SK-N-SH (cell line): ENCODE measurements around the gene SPRED1. TPM values are rescaled to one million over a fixed set of nuclear protein-coding genes. Genes with fewer than 3 reads are reported as not detected.

Source experiments
- CTCF ChIA-PET: fragments of 300-600, 350-600 bp; formaldehyde crosslinking; extraction: SDS; loops from one replicate; lab custom pipeline; 2021; lab: Yijun Ruan, JAX
- POLR2A ChIA-PET: fragments of 350-600 bp; sonication (Branson Sonifier 250); formaldehyde crosslinking; extraction: SDS; loops from one replicate; lab custom pipeline; 2020; ENCODE audit warnings: antibody characterized with exemption, inconsistent platforms; lab: Yijun Ruan, JAX
- DNase-seq: peaks from one replicate; pipeline ENCODE4 v3.0.0; 2012
- H2AFZ ChIP-seq: fragments of 200-600 bp; sonication (generic); 2 replicates; pipeline ENCODE4 v1.8.1; 2016; ENCODE audit warnings: antibody characterized with exemption, mild to moderate bottlenecking, low read depth
- H3F3A ChIP-seq: fragments of 200-600 bp; sonication (generic); replicated peaks from 2 replicates; pipeline ENCODE3; 2016; ENCODE audit warnings: antibody characterized with exemption, mild to moderate bottlenecking; ENCODE audit not compliant: insufficient read depth
- H3K27ac ChIP-seq, 2 experiments: fragments of 200-500 bp in 1 of 2; fragments of 200-600 bp in 1 of 2; sonication (Bioruptor generic) in 1 of 2; sonication (generic), shearing (Covaris generic) in 1 of 2; 2 replicates each; pipeline versions ENCODE4 v1.5.1 to v1.6.1; 2014 to 2016; ENCODE audit warnings: low read depth in 2 of 2, inconsistent platforms in 1 of 2, low read length in 1 of 2, mild to moderate bottlenecking in 1 of 2, mixed read lengths in 1 of 2
- H3K27me3 ChIP-seq: fragments of 200-600 bp; sonication (generic), shearing (Covaris generic); 2 replicates; pipeline ENCODE4 v1.6.1; 2016; ENCODE audit warnings: mixed run types; ENCODE audit not compliant: insufficient read depth
- H3K36me3 ChIP-seq, 2 experiments: fragments of 200-500 bp in 1 of 2; fragments of 200-600 bp in 1 of 2; sonication (Bioruptor generic) in 1 of 2; sonication (generic) in 1 of 2; replicated peaks in 1 of 2; 2 replicates each; pipeline versions ENCODE3 to v1.5.1; 2014 to 2016; ENCODE audit warnings: low read length in 1 of 2, mild to moderate bottlenecking in 1 of 2; ENCODE audit not compliant: insufficient read depth in 2 of 2, control insufficient read depth in 1 of 2
- H3K4me1 ChIP-seq, 2 experiments: fragments of 200-500 bp in 1 of 2; fragments of 200-600 bp in 1 of 2; sonication (Bioruptor generic) in 1 of 2; sonication (generic), shearing (Covaris generic) in 1 of 2; 2 replicates each; pipeline versions ENCODE4 v1.5.1 to v1.6.1; 2014 to 2016; ENCODE audit warnings: low read depth in 1 of 2, low read length in 1 of 2, mixed run types in 1 of 2; ENCODE audit not compliant: insufficient read depth in 2 of 2, control insufficient read depth in 1 of 2
- H3K4me2 ChIP-seq: fragments of 200-600 bp; sonication (generic), shearing (Covaris generic); 2 replicates; pipeline ENCODE4 v1.6.1; 2017; ENCODE audit warnings: mixed run types
- H3K4me3 ChIP-seq, 2 experiments: fragments of 200-500 bp in 1 of 2; fragments of 200-600 bp in 1 of 2; sonication (Bioruptor generic) in 1 of 2; sonication (generic), shearing (Covaris generic) in 1 of 2; 2 replicates each; pipeline versions ENCODE4 v1.5.1 to v1.8.1; 2014 to 2016; ENCODE audit warnings: low read depth in 2 of 2, inconsistent platforms in 1 of 2, low read length in 1 of 2, mild to moderate bottlenecking in 1 of 2, mixed read lengths in 1 of 2, moderate library complexity in 1 of 2
- H3K79me2 ChIP-seq: fragments of 200-600 bp; sonication (generic); 2 replicates; pipeline ENCODE4 v1.8.1; 2017; ENCODE audit warnings: mild to moderate bottlenecking; ENCODE audit not compliant: insufficient read depth
- H3K9ac ChIP-seq: fragments of 200-600 bp; sonication (generic); 2 replicates; pipeline ENCODE4 v1.6.1; 2017; ENCODE audit warnings: mixed run types
- H3K9me2 ChIP-seq: fragments of 200-600 bp; sonication (generic); 2 replicates; pipeline ENCODE4 v1.6.1; 2017; ENCODE audit warnings: mixed run types
- H3K9me3 ChIP-seq: fragments of 200-600 bp; sonication (generic); 2 replicates; pipeline ENCODE4 v1.6.1; 2017; ENCODE audit warnings: mixed run types, mild to moderate bottlenecking, moderate library complexity
- H4K20me1 ChIP-seq: fragments of 200-600 bp; sonication (generic); 2 replicates; pipeline ENCODE4 v1.6.1; 2017; ENCODE audit warnings: mild to moderate bottlenecking, mixed run types; ENCODE audit not compliant: insufficient read depth
- FOXJ3 ChIP-seq: sonication (generic); formaldehyde crosslinking; IDR thresholded peaks from 2 replicates; pipeline ENCODE4 v1.5.1; 2020; ENCODE audit warnings: mild to moderate bottlenecking, missing genetic modification reagents
- GATA2 ChIP-seq: sonication (generic); formaldehyde crosslinking; IDR thresholded peaks from 2 replicates; pipeline ENCODE4 v1.5.0; 2020; ENCODE audit warnings: mild to moderate bottlenecking, missing genetic modification reagents
- JUND ChIP-seq: IDR thresholded peaks from 2 replicates; pipeline ENCODE4 v1.4.0; 2012
- MAX ChIP-seq: IDR thresholded peaks from 2 replicates; pipeline ENCODE4 v1.4.0; 2012; ENCODE audit warnings: low read depth
- MEF2A ChIP-seq: IDR thresholded peaks from 2 replicates; pipeline ENCODE4 v1.4.0; 2012; ENCODE audit warnings: low read depth, borderline replicate concordance
- MXI1 ChIP-seq: IDR thresholded peaks from 2 replicates; pipeline ENCODE4 v1.6.1; 2012; ENCODE audit warnings: mild to moderate bottlenecking, low read depth, low read length, improper control_type of control experiment
- NRF1 ChIP-seq: IDR thresholded peaks from 2 replicates; pipeline ENCODE4 v1.6.1; 2012; ENCODE audit warnings: low read depth, mild to moderate bottlenecking, low read length
- PBX3 ChIP-seq: IDR thresholded peaks from 2 replicates; pipeline ENCODE4; 2012
- RAD21 ChIP-seq: IDR thresholded peaks from 2 replicates; pipeline ENCODE4 v1.6.1; 2012; ENCODE audit warnings: mild to moderate bottlenecking, low read length
- REST ChIP-seq: IDR thresholded peaks from 2 replicates; pipeline ENCODE4 v1.6.1; 2012; ENCODE audit warnings: mild to moderate bottlenecking, low read depth, low read length, moderate library complexity
- RFX5 ChIP-seq: IDR thresholded peaks from 2 replicates; pipeline ENCODE4 v1.6.1; 2012; ENCODE audit warnings: mild to moderate bottlenecking, improper control_type of control experiment, low read length
- SIN3A ChIP-seq: IDR thresholded peaks from 2 replicates; pipeline ENCODE4 v1.6.1; 2012; ENCODE audit warnings: low read depth, mild to moderate bottlenecking, low read length, moderate library complexity, borderline replicate concordance
- TCF12 ChIP-seq: IDR thresholded peaks from 2 replicates; pipeline ENCODE4 v1.4.0; 2012
- USF2 ChIP-seq: fragments of 150-350 bp; IDR thresholded peaks from 2 replicates; pipeline ENCODE4 v1.6.1; 2017; ENCODE audit warnings: antibody characterized with exemption, low read length, low read depth, borderline replicate concordance
- YY1 ChIP-seq: IDR thresholded peaks from 2 replicates; pipeline ENCODE4 v1.4.0; 2012; ENCODE audit warnings: low read depth, mild to moderate bottlenecking
- WGBS: methylation state at CpG from one replicate; pipeline ENCODE4 v1.1.6; 2017; ENCODE audit warnings: low lambda C conversion rate; 5-methylcytosine and 5-hydroxymethylcytosine counted together
- polyA plus RNA-seq, 3 experiments: library from polyadenylated mRNA; depleted of rRNA; stranded (reverse); fragments of >200 nt; gene quantifications; 2 replicates each; pipeline ENCODE4 v1.2.3, GENCODE V29; 2012

Gene SPRED1
- polyA plus RNA-seq, 1 of the 3 experiments (the other 2 are of a cell fraction): 4.4 TPM

GRCh38 chr15:38215707-38216106, 36.9 kb upstream of the SPRED1 start:
- Histone ChIP-seq H3K4me3 (no peak overlapping the region), H3K9ac (no peak overlapping the region), H4K20me1 (no peaks in the 10 kb centered on the region), H2AFZ (no peak overlapping the region), H3K27me3 (no peaks in the 10 kb centered on the region), H3K79me2 (no peaks in the 10 kb centered on the region), H3F3A (no peaks in the 10 kb centered on the region), H3K36me3 (no peaks in the 10 kb centered on the region), H3K27ac (no peak overlapping the region), H3K9me3 (no peaks in the 10 kb centered on the region), H3K9me2 (no peaks in the 10 kb centered on the region), H3K4me2 (no peak overlapping the region), H3K4me1 (peaks cover 0 to 4% of the 10 kb centered on the region in 2 experiments; a peak in 2 of 4 replicates)
- DNase-seq: no peak
- WGBS: 100% methylated on average over 1 of the region's 1 CpG
- ChIA-PET POLR2A (interaction anchor here (1.2 kb wide), 1 partner anchor 36 kb away, joined by 3 read pairs; no protein-coding TSS in a partner anchor), CTCF (no interaction called here)
- no peak for TF ChIP-seq MAX
- TF ChIP-seq MEF2A: no peak
- TF ChIP-seq JUND: no peak
- TF ChIP-seq PBX3: no peak
- TF ChIP-seq RFX5: no peak
- TF ChIP-seq USF2: no peak
- no peak for TF ChIP-seq GATA2
- TF ChIP-seq YY1: no peak
- TF ChIP-seq MXI1: no peak
- TF ChIP-seq RAD21: no peak
- TF ChIP-seq SIN3A: no peak
- no peak for TF ChIP-seq FOXJ3 (CRISPR knock-in tag)
- no peak for TF ChIP-seq REST
- TF ChIP-seq NRF1: no peak
- no peak for TF ChIP-seq TCF12
